Adipocyte (in vitro differentiated cells): ENCODE measurements around the gene BNIP5.

Source experiments
- DNase-seq: peaks from one replicate; pipeline ENCODE4 v3.0.0-alpha.2; 2015; ENCODE audit warnings: low read depth
- H3K27me3 ChIP-seq: replicated peaks from 2 replicates; pipeline ENCODE4 v1.7.0; 2013; ENCODE audit warnings: mild to moderate bottlenecking, low read length, moderate library complexity; ENCODE audit not compliant: control insufficient read depth, insufficient read depth
- H3K36me3 ChIP-seq: 2 replicates; pipeline ENCODE4 v1.7.0; 2013; ENCODE audit warnings: low read length, mild to moderate bottlenecking, moderate library complexity; ENCODE audit not compliant: control insufficient read depth, insufficient read depth, severe bottlenecking
- H3K4me1 ChIP-seq: 2 replicates; pipeline ENCODE4 v1.7.0; 2013; ENCODE audit warnings: mild to moderate bottlenecking, low read length, moderate library complexity; ENCODE audit not compliant: control insufficient read depth, insufficient read depth
- H3K4me3 ChIP-seq: 2 replicates; pipeline ENCODE4 v1.7.0; 2013; ENCODE audit warnings: mild to moderate bottlenecking, low read length, moderate library complexity
- H3K9ac ChIP-seq: 2 replicates; pipeline ENCODE4 v1.7.0; 2013; ENCODE audit warnings: mild to moderate bottlenecking, low read length, moderate library complexity
- H3K9me3 ChIP-seq: 2 replicates; pipeline ENCODE4 v1.7.0; 2013; ENCODE audit warnings: mild to moderate bottlenecking, low read length, moderate library complexity; ENCODE audit not compliant: control insufficient read depth

The BNIP5 gene

GRCh38 chr6:36350681-36351571 is 14.2 kb upstream of the BNIP5 start:
- H3K27me3 ChIP-seq: no peaks in the 10 kb centered on the region
- peak; percentile 29 for DNase-seq
- no peaks in the 10 kb centered on the region for H3K36me3 ChIP-seq
- H3K4me1 ChIP-seq: peaks cover 25% of the 10 kb centered on the region
- peak overlapping the region; percentile 74 for H3K9ac ChIP-seq
- peak overlapping the region; percentile 28 for H3K4me3 ChIP-seq
- no peaks in the 10 kb centered on the region for H3K9me3 ChIP-seq

DNA sequence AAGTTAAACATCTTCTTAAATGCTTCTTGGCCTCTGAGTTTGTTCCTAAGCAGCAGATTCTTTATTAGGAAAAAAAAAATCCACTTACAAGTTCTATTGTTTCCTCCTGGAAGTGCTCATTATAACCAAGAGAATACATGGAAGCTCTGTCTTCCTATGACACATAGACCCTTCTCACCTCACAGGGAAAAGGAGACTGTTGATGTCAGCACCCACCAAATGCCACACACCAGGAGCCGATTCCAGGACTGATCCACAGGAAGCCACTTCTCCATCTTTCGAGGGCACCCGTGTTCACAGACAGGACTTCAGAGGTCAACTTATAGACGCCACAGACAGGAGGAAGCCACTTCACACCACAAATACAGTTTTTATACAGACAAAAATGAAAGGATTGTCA is 13.4 kb upstream of the BNIP5 start:
- Histone ChIP-seq H3K36me3 (no peaks in the 10 kb centered on the region), H3K4me1 (peaks cover 25% of the 10 kb centered on the region), H3K9ac (peak overlapping the region; percentile 45), H3K27me3 (no peaks in the 10 kb centered on the region), H3K4me3 (no peak overlapping the region), H3K9me3 (no peaks in the 10 kb centered on the region)
- DNase-seq: no peak

GRCh38 chr6:36349240-36349639 is 12.6 kb upstream of the BNIP5 start:
- peaks cover 25% of the 10 kb centered on the region for H3K4me1 ChIP-seq
- no peaks in the 10 kb centered on the region for H3K9me3 ChIP-seq
- no peak overlapping the region for H3K9ac ChIP-seq
- H3K4me3 ChIP-seq: no peak overlapping the region
- H3K36me3 ChIP-seq: no peaks in the 10 kb centered on the region
- DNase-seq: no peak
- H3K27me3 ChIP-seq: no peaks in the 10 kb centered on the region

GRCh38 chr6:36347621-36348020 is 10.9 kb upstream of the BNIP5 start:
- DNase-seq: no peak
- Histone ChIP-seq H3K27me3 (peaks cover 2% of the 10 kb centered on the region), H3K9ac (no peak overlapping the region), H3K36me3 (no peaks in the 10 kb centered on the region), H3K9me3 (no peaks in the 10 kb centered on the region), H3K4me3 (no peak overlapping the region), H3K4me1 (peaks cover 30% of the 10 kb centered on the region)

DNA sequence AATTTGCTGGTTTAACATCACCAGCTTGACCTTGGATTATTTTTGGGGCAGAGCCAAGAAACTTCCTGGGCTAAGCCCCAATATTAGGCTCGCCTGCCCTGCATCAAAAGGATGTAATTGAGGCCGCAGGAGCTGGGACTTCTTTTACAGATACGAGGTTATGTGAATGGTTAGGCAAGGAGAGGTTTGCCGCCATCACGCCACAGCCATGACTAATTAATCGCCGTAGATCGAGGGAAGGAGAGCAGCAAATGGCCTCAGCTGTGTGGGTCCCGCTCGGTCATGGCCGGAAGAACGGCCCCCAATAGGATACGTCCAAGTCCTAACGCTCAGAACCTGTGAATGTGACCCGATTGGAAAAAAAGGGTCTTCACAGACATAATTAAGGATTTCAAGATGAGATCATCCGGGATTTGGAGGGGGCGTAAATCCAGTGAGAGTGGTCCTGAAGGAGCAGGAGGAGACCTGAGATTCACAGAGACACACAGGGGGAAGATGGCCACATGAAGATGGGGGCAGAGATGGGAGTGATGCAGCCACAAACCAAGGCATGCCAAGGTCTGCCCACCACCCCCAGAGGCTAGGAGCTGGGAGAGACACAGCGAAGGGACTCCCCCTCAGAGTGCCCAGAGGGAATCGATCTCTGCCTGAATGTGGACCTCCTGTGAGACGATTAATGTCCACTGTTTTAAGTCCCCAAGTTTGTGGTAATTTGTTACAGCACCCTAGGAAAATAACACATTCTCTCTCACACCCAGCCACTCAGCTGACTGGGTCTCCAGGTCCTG is 10.0 kb upstream of the BNIP5 start:
- no peak for DNase-seq
- peaks cover 27% of the 10 kb centered on the region for H3K4me1 ChIP-seq
- no peaks in the 10 kb centered on the region for H3K36me3 ChIP-seq
- no peak overlapping the region for H3K9ac ChIP-seq
- no peaks in the 10 kb centered on the region for H3K9me3 ChIP-seq
- H3K27me3 ChIP-seq: peaks cover 2% of the 10 kb centered on the region
- no peak overlapping the region for H3K4me3 ChIP-seq

- no peaks in the 10 kb centered on the region for H3K9me3 ChIP-seq
- peaks cover 2% of the 10 kb centered on the region for H3K27me3 ChIP-seq
- H3K36me3 ChIP-seq: no peaks in the 10 kb centered on the region
- peaks cover 24% of the 10 kb centered on the region for H3K4me1 ChIP-seq
- H3K4me3 ChIP-seq: no peak overlapping the region
- no peak overlapping the region for H3K9ac ChIP-seq
- no peak for DNase-seq
These were observed 9.2 kb upstream of the BNIP5 start for GRCh38 chr6:36345681-36346466.

DNA sequence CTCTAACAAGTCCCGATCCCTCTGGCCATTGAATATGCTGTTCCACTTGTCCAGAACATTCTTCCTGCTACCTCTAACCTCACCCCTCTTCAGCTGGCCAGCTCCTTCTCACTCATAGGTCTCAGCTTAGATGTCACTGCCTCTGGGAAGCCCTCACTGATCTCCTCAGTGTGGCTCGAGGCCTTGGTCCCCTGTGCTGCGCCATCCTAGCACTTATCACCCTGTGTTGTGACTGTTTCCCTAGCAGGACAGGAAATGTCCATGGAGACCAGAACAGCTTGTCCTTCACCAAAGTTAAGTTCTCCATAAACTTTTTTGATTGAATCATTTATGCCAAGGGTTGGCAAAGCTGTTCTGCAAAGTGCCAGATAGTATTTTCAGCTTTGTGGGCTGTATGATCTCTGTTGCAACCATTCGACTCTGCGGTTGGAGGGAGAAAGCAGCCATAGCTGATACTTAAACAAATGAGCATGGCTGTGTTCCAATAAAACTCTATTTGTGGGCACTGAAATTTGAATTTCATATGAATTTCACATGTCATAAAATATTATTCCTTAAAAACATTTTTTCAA is 6.5 kb upstream of the BNIP5 start:
- Histone ChIP-seq H3K9ac (no peak overlapping the region), H3K9me3 (no peaks in the 10 kb centered on the region), H3K4me1 (peaks cover 25% of the 10 kb centered on the region), H3K36me3 (no peaks in the 10 kb centered on the region), H3K4me3 (no peak overlapping the region), H3K27me3 (peaks cover 2% of the 10 kb centered on the region)
- no peak for DNase-seq

GRCh38 chr6:36340618-36341454 is 4.1 kb upstream of the BNIP5 start:
- Histone ChIP-seq H3K4me1 (peaks cover 16% of the 10 kb centered on the region), H3K36me3 (no peaks in the 10 kb centered on the region), H3K27me3 (peaks cover 15% of the 10 kb centered on the region), H3K9me3 (no peaks in the 10 kb centered on the region), H3K4me3 (peak overlapping the region; percentile 62), H3K9ac (peak overlapping the region; percentile 78)
- peak; percentile 85 for DNase-seq

- H3K27me3 ChIP-seq: peaks cover 21% of the 10 kb centered on the region
- H3K9ac ChIP-seq: peak overlapping the region; percentile 78
- H3K4me3 ChIP-seq: no peak overlapping the region
- H3K9me3 ChIP-seq: no peaks in the 10 kb centered on the region
- peaks cover 16% of the 10 kb centered on the region for H3K4me1 ChIP-seq
- H3K36me3 ChIP-seq: no peaks in the 10 kb centered on the region
- DNase-seq: no peak
These were observed 3.6 kb upstream of the BNIP5 start for GRCh38 chr6:36340306-36340617.

DNA sequence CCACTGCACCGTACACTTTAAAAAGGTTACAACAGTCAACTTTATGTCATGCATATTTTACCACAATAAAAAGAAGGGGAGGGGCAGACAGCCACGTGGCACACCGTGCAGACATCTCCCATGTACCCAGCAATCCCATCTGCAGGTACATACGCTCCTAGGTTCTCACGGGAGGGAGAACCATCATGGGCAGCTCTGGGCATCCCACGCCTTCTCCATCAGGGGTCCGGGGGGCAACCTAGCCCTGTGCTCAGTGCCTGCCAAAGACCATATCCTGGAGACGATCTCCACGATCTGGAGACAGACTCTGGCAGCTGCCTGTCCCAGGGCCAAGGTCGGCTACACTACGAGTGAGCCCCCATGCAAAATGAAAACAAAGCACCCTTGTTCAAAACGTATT is 2.5 kb upstream of the BNIP5 start:
- H3K9me3 ChIP-seq: no peaks in the 10 kb centered on the region
- no peak overlapping the region for H3K9ac ChIP-seq
- peaks cover 27% of the 10 kb centered on the region for H3K27me3 ChIP-seq
- no peak for DNase-seq
- peaks cover 18% of the 10 kb centered on the region for H3K4me1 ChIP-seq
- H3K36me3 ChIP-seq: no peaks in the 10 kb centered on the region
- no peak overlapping the region for H3K4me3 ChIP-seq
